GM12878 (cell line): ENCODE results near the gene P2RX7. TPM values are rescaled to one million over a fixed set of nuclear protein-coding genes. Genes with fewer than 3 reads are reported as not detected.

ENCODE experiments used
- CHD2 ChIP-seq: IDR thresholded peaks from 2 replicates; pipeline ENCODE4 v1.6.1; 2011; ENCODE audit warnings: low read depth, low read length, improper control_type of control experiment, borderline replicate concordance
- CREM ChIP-seq: IDR thresholded peaks from 2 replicates; pipeline ENCODE4 v1.6.1; 2014; ENCODE audit warnings: antibody characterized with exemption, low read depth
- HDGF ChIP-seq: fragments of 450-650 bp; IDR thresholded peaks from 2 replicates; pipeline ENCODE4 v1.6.1; 2016; ENCODE audit warnings: antibody characterized with exemption
- JUND ChIP-seq: IDR thresholded peaks from 2 replicates; pipeline ENCODE4 v1.6.1; 2012; ENCODE audit warnings: low read depth, mild to moderate bottlenecking, low read length, improper control_type of control experiment, moderate library complexity
- MTA3 ChIP-seq: IDR thresholded peaks from 2 replicates; pipeline ENCODE4 v1.6.1; 2012; ENCODE audit warnings: low read length, inconsistent platforms, borderline replicate concordance
- POLR2A ChIP-seq: IDR thresholded peaks from 2 replicates; pipeline ENCODE4 v1.6.1; 2011; ENCODE audit warnings: low read depth, mild to moderate bottlenecking, low read length
- POU2F2 ChIP-seq: IDR thresholded peaks from 3 replicates; pipeline ENCODE4 v1.6.1; 2011; ENCODE audit warnings: low read depth, mild to moderate bottlenecking, low read length, borderline replicate concordance
- RAD21 ChIP-seq: IDR thresholded peaks from 2 replicates; pipeline ENCODE4 v1.6.1; 2011; ENCODE audit warnings: mild to moderate bottlenecking, low read depth, low read length, moderate library complexity; ENCODE audit not compliant: insufficient read depth
- RCOR1 ChIP-seq: conservative IDR thresholded peaks from 2 replicates; pipeline ENCODE4 v1.6.1; 2012; ENCODE audit warnings: low read depth, low read length, improper control_type of control experiment
- SIX5 ChIP-seq: IDR thresholded peaks from 2 replicates; pipeline ENCODE4 v1.6.1; 2011; ENCODE audit warnings: mild to moderate bottlenecking, low read depth, low read length, moderate library complexity; ENCODE audit not compliant: severe bottlenecking
- SP1 ChIP-seq: IDR thresholded peaks from one replicate; pipeline ENCODE4 v1.6.1; 2011; ENCODE audit warnings: low read depth, low read length
- SREBF1 ChIP-seq: IDR thresholded peaks from 2 replicates; pipeline ENCODE4 v1.6.1; 2012; ENCODE audit warnings: mild to moderate bottlenecking, low read length
- SREBF2 ChIP-seq: IDR thresholded peaks from 2 replicates; pipeline ENCODE4 v1.6.1; 2012; ENCODE audit warnings: mild to moderate bottlenecking, low read length
- STAT3 ChIP-seq: IDR thresholded peaks from 2 replicates; pipeline ENCODE4 v1.6.1; 2011; ENCODE audit warnings: low read depth, low read length, improper control_type of control experiment
- ZBED1 ChIP-seq: IDR thresholded peaks from 2 replicates; pipeline ENCODE4 v1.6.1; 2016; ENCODE audit warnings: borderline replicate concordance
- ZBTB11 ChIP-seq: fragments of 450-650 bp; formaldehyde crosslinking; IDR thresholded peaks from 2 replicates; pipeline ENCODE4 v1.5.0; 2022; ENCODE audit warnings: mild to moderate bottlenecking, missing genetic modification characterization
- ZBTB40 ChIP-seq: fragments of 450-650 bp; IDR thresholded peaks from 2 replicates; pipeline ENCODE4 v1.6.1; 2016; ENCODE audit warnings: mild to moderate bottlenecking, moderate library complexity, borderline replicate concordance
- ZNF274 ChIP-seq: IDR thresholded peaks from one replicate; pipeline ENCODE4 v1.8.0; 2011; ENCODE audit not compliant: insufficient read length, insufficient read depth
- ZNF592 ChIP-seq: fragments of 450-650 bp; IDR thresholded peaks from 2 replicates; pipeline ENCODE4 v1.6.1; 2017; ENCODE audit warnings: mild to moderate bottlenecking, moderate library complexity
- polyA plus RNA-seq, 11 experiments: library from polyadenylated mRNA; depleted of rRNA in 4 of 11; unstranded in 6 of 11; stranded (reverse) in 5 of 11; fragments of >200 nt; fragmentation: Nextera tagmentation in 4 of 11; fragmentation: Illumina TruSeq in 1 of 11; extraction: Ambion mirVana in 4 of 11; extraction: Trizol in 1 of 11; gene quantifications; 1 replicate in 1 of 11; 2 replicates in 10 of 11; pipeline versions ENCODE4 v1.2.1 to v1.2.3, GENCODE V29; 2011 to 2016; ENCODE audit warnings: inconsistent platforms in 2 of 11, missing spikeins in 2 of 11, low read depth in 1 of 11
- total RNA-seq, 4 experiments: library from RNA; depleted of rRNA in 3 of 4; stranded (reverse); fragments of >200 nt in 3 of 4; fragmentation: Illumina TruSeq in 1 of 4; extraction: Trizol in 1 of 4; gene quantifications; 2 replicates each; pipeline versions ENCODE4 v1.2.1 to v1.2.3, GENCODE V29; 2013 to 2021

The P2RX7 gene
- total and polyA plus RNA-seq, 10 of the 15 experiments (the other 5 are each of a cell fraction or from before 2014, with no cell fraction given) = 0.74 to 2.6 (median 1.5) TPM

- 0 out of 2 replicates have a peak, but pooled peaks have one; percentile 11 for TF ChIP-seq ZNF592
- peak; percentile 80 for TF ChIP-seq CREM
- peak; percentile 77; the same call in 1 of the 3 replicates for TF ChIP-seq POU2F2
- peak; percentile 38; the same call in 1 of the 2 replicates for TF ChIP-seq CHD2
- no peak for TF ChIP-seq JUND
- no peak for TF ChIP-seq SIX5
- no peak for TF ChIP-seq STAT3
- TF ChIP-seq SP1 = peak; percentile 2
- TF ChIP-seq RCOR1 = no peak
- TF ChIP-seq ZBED1 = no peak
- TF ChIP-seq SREBF1 = no peak
- TF ChIP-seq ZBTB40 = no peak
- TF ChIP-seq SREBF2 = no peak
- peak; percentile 25; the same call in 1 of the 2 replicates for TF ChIP-seq ZBTB11 (CRISPR knock-in tag)
- TF ChIP-seq HDGF = no peak
- peak; percentile 99 for TF ChIP-seq POLR2A
- TF ChIP-seq RAD21 = peak; percentile 58
- no peak for TF ChIP-seq ZNF274
- no peak for TF ChIP-seq MTA3
Observed at GRCh38 chr12:121209624-121210572, 77.2 kb downstream of the P2RX7 start, which contains the start of gene P2RX4 (continued).
